Measurements from ENCODE around the gene SSMEM1. TPM values are rescaled to one million over a fixed set of nuclear protein-coding genes. Genes with fewer than 3 reads are reported as not detected.
"Not testable (repeated sequence)": the region's sequence is repeated elsewhere in the genome, so short reads cannot be mapped to it uniquely, and the experiment has no call there.

Gene SSMEM1
- total RNA-seq, 3 donors from 2014 or later, result not detected

GRCh38 chr7:130227883-130228575 is 20.4 kb downstream of the SSMEM1 start:
- Histone ChIP-seq H3K9me3 (no peaks in the 10 kb centered on the region), H3K27ac (no peak overlapping the region), H3K4me3 (no peak overlapping the region), H3K4me1 (no peaks in the 10 kb centered on the region), H3K36me3 (no peaks in the 10 kb centered on the region), H3K27me3 (no peaks in the 10 kb centered on the region)
- intact Hi-C loops (cut with DNase I; ENCODE audit: low total_unique reads), result no loop called here
- TF ChIP-seq CTCF (IDR thresholded peaks at IDR 0.05) (no peak), POLR2AphosphoS5 (IDR thresholded peaks at IDR 0.05) (no peak), POLR2A (IDR thresholded peaks at IDR 0.05) (no peak)
- no peak for DNase-seq (ENCODE audit: low spot score in 2 of 2)

DNA sequence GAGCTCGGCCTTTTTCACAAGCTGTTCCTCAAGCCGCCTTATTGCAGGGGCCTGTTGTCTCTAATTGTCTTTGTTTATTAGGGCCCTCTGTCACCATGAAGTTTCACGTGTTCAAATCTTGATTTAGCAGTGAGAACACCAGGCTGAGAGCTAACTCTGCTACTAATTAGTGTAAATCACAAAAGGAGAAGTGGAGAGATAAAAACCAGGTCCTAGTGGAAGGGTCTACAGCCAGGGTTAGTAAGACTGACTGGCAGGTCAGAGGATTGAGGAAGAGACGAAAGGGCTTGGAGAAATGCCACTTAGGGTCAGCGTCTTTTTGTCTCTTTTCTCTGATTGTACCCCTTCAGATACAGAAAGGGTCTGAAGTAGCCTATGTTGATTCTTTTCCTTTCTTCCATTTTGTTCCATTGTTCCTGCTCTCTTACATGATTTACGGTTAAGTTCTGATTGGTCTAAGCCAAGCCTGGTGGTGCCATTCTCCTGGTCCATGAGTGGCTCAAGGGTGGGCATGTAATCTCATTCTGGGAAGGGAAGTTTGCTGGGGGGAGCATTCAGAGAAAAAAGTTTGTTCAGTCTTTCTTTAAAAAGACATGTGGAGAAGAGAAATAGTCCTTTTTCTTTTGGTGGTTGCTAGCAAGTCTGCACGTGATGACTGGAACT is 21.3 kb downstream of the SSMEM1 start:
- no peak for DNase-seq (ENCODE audit: low spot score in 2 of 2)
- H3K27ac ChIP-seq, result no peak overlapping the region
- H3K9me3 ChIP-seq, result no peaks in the 10 kb centered on the region
- H3K4me3 ChIP-seq, result no peak overlapping the region
- intact Hi-C loops (cut with DNase I; ENCODE audit: low total_unique reads), result no loop called here
- H3K4me1 ChIP-seq, result no peaks in the 10 kb centered on the region
- H3K36me3 ChIP-seq, result no peaks in the 10 kb centered on the region
- H3K27me3 ChIP-seq, result no peaks in the 10 kb centered on the region
- no peak for TF ChIP-seq CTCF (IDR thresholded peaks at IDR 0.05)
- no peak for TF ChIP-seq POLR2A (IDR thresholded peaks at IDR 0.05)
- no peak for TF ChIP-seq POLR2AphosphoS5 (IDR thresholded peaks at IDR 0.05)

DNA sequence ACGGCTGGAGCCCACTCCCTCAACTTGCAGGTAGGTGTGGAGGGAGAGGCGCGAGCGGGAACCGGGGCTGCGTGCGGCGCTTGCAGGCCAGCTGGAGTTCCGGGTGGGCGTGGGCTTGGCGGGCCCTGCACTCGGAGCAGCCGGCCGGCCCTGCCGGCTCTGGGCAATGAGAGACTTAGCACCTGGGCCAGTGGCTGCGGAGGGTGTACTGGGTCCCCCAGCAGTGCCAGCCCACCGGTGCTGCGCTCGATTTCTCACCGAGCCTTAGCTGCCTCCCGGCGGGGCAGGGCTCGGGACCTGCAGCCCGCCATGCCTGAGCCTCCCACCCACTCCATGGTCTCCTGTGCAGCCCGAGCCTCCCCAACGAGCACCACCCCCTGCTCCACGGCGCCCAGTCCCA is 22.3 kb downstream of the SSMEM1 start:
- H3K4me1 ChIP-seq; H3K27me3 ChIP-seq; H3K4me3 ChIP-seq; intact Hi-C loops (cut with DNase I; ENCODE audit: low total_unique reads); H3K36me3 ChIP-seq; H3K27ac ChIP-seq; DNase-seq (ENCODE audit: low spot score in 2 of 2); H3K9me3 ChIP-seq: not testable (repeated sequence)

DNA sequence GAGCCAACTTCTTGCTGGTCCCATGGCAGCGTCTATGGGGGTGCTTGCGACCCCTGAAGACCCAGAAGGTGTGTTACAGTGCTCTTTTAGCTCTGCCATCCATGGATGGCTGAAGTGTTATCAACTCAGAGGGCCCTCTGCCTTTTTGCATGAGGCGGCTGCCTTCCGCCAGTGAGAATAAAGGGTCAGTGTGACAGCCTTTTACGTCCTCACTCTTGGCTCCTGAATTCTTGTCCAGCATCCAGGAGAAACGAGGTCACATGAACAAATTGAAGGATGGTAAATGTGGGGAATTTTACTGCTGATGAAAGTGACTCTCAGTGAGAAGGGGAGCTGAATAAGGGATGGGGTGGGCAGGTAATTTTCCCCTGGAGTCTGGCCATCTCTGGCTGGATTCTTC is 24.1 kb downstream of the SSMEM1 start:
- H3K27ac ChIP-seq, result no peak overlapping the region
- intact Hi-C loops (cut with DNase I; ENCODE audit: low total_unique reads), result no loop called here
- H3K36me3 ChIP-seq, result no peaks in the 10 kb centered on the region
- no peak for DNase-seq (ENCODE audit: low spot score in 2 of 2)
- TF ChIP-seq CTCF (IDR thresholded peaks at IDR 0.05) (no peak), POLR2AphosphoS5 (IDR thresholded peaks at IDR 0.05) (no peak), POLR2A (IDR thresholded peaks at IDR 0.05) (no peak)
- no peak overlapping the region for H3K4me3 ChIP-seq
- no peaks in the 10 kb centered on the region for H3K27me3 ChIP-seq
- H3K9me3 ChIP-seq, result no peaks in the 10 kb centered on the region
- no peaks in the 10 kb centered on the region for H3K4me1 ChIP-seq

GRCh38 chr7:130232209-130232608 is 24.5 kb downstream of the SSMEM1 start:
- no peak overlapping the region for H3K4me3 ChIP-seq
- intact Hi-C loops (cut with DNase I; ENCODE audit: low total_unique reads), result no loop called here
- TF ChIP-seq POLR2AphosphoS5 (IDR thresholded peaks at IDR 0.05) (no peak), CTCF (IDR thresholded peaks at IDR 0.05) (no peak)
- no peak overlapping the region for H3K27ac ChIP-seq
- H3K36me3 ChIP-seq, result no peaks in the 10 kb centered on the region
- H3K9me3 ChIP-seq, result no peaks in the 10 kb centered on the region
- no peak for DNase-seq (ENCODE audit: low spot score in 2 of 2)
- H3K27me3 ChIP-seq, result no peaks in the 10 kb centered on the region
- H3K4me1 ChIP-seq, result no peaks in the 10 kb centered on the region

All from breast epithelium (tissue), 4 donors.